Keratinocyte (primary cell): ENCODE data around the gene MAPK14. TPM values are rescaled to one million over a fixed set of nuclear protein-coding genes. Genes with fewer than 3 reads are reported as not detected.
A peak's percentile ranks its signal among the peaks of the same experiment; 100 is the strongest.

Experiments used
- DNase-seq: peaks from one replicate; pipeline ENCODE4 v3.0.0-alpha.2; 2011; ENCODE audit warnings: low read depth, missing footprints, low spot score
- FAIRE-seq: peaks from 2 replicates; lab custom pipeline; 2011; peaks lifted over from hg19 to GRCh38; lab: Jason Lieb, UNC
- H2AFZ ChIP-seq: 2 replicates; pipeline ENCODE4 v1.6.0; 2012; ENCODE audit warnings: low read length, control low read depth, inconsistent platforms; ENCODE audit not compliant: control insufficient read depth
- H3K27ac ChIP-seq: 2 replicates; pipeline ENCODE4 v1.5.1; 2011; ENCODE audit warnings: low read length; ENCODE audit not compliant: control insufficient read depth, insufficient read depth
- H3K27me3 ChIP-seq: 3 replicates; pipeline ENCODE4 v1.6.0; 2011; ENCODE audit warnings: low read length; ENCODE audit not compliant: control insufficient read depth, insufficient read depth; ENCODE audit errors: extremely low read depth
- H3K36me3 ChIP-seq, 2 experiments: 2 replicates in 1 of 2; 3 replicates in 1 of 2; pipeline ENCODE4 v1.5.1; 2011; ENCODE audit warnings: low read length in 2 of 2, mild to moderate bottlenecking in 1 of 2; ENCODE audit not compliant: control insufficient read depth in 2 of 2, insufficient read depth in 2 of 2; ENCODE audit errors: extremely low read depth in 1 of 2
- H3K4me1 ChIP-seq: 3 replicates; pipeline ENCODE4 v1.5.1; 2011; ENCODE audit warnings: low read length; ENCODE audit not compliant: control insufficient read depth, insufficient read depth; ENCODE audit errors: extremely low read depth
- H3K4me2 ChIP-seq: 3 replicates; pipeline ENCODE4 v1.6.0; 2011; ENCODE audit warnings: low read depth, low read length; ENCODE audit not compliant: control insufficient read depth, insufficient read depth; ENCODE audit errors: extremely low read depth
- H3K4me3 ChIP-seq, 3 experiments: fragments of 200-600 bp in 1 of 3; sonication (generic) in 1 of 3; 2 replicates in 2 of 3; 3 replicates in 1 of 3; pipeline ENCODE4 v1.5.1; 2011 to 2016; ENCODE audit warnings: low read length in 3 of 3, mild to moderate bottlenecking in 3 of 3, control low read depth in 2 of 3, inconsistent platforms in 1 of 3, low read depth in 1 of 3, mixed read lengths in 1 of 3, mixed run types in 1 of 3, moderate library complexity in 1 of 3; ENCODE audit not compliant: control insufficient read depth in 2 of 3, insufficient read depth in 2 of 3; ENCODE audit errors: extremely low read depth in 1 of 3
- H3K79me2 ChIP-seq: 2 replicates; pipeline ENCODE4 v1.6.0; 2012; ENCODE audit warnings: low read length; ENCODE audit not compliant: control insufficient read depth, insufficient read depth
- H3K9ac ChIP-seq: 3 replicates; pipeline ENCODE4 v1.6.0; 2011; ENCODE audit warnings: low read length; ENCODE audit not compliant: control insufficient read depth, insufficient read depth; ENCODE audit errors: extremely low read depth
- H3K9me1 ChIP-seq: 3 replicates; pipeline ENCODE4 v1.6.0; 2011; ENCODE audit warnings: low read length; ENCODE audit not compliant: control insufficient read depth, insufficient read depth; ENCODE audit errors: extremely low read depth
- H3K9me3 ChIP-seq: 2 replicates; pipeline ENCODE4 v1.5.1; 2012; ENCODE audit warnings: low read depth, low read length; ENCODE audit not compliant: control insufficient read depth
- H4K20me1 ChIP-seq: 3 replicates; pipeline ENCODE4 v1.6.0; 2011; ENCODE audit warnings: low read length; ENCODE audit not compliant: control insufficient read depth, insufficient read depth; ENCODE audit errors: extremely low read depth
- CTCF ChIP-seq, 3 experiments: IDR thresholded peaks in 1 of 3; conservative IDR thresholded peaks in 1 of 3; optimal IDR thresholded peaks in 1 of 3; 2 replicates in 2 of 3; 3 replicates in 1 of 3; pipeline versions ENCODE3 to v1.5.1; 2011; ENCODE audit warnings: low read length in 3 of 3, mild to moderate bottlenecking in 3 of 3, moderate library complexity in 2 of 3, control low read depth in 1 of 3, inconsistent platforms in 1 of 3; ENCODE audit not compliant: insufficient read depth in 2 of 3; ENCODE audit errors: extremely low read depth in 1 of 3
- EZH2 ChIP-seq: IDR thresholded peaks from one replicate; pipeline ENCODE4 v1.6.1; 2012; ENCODE audit warnings: inconsistent platforms, mild to moderate bottlenecking, low read length, moderate library complexity
- dilution Hi-C: fragments of 300-500 bp; cut with MboI; formaldehyde crosslinking; loops from one replicate; pipeline ENCODE4 v1.7.0; 2020; ENCODE audit warnings: low sequenced_read_pairs; ENCODE audit not compliant: extremely low pct_ligation_motif_present
- polyA plus RNA-seq, 5 experiments: library from polyadenylated mRNA; depleted of rRNA in 3 of 5; stranded (reverse) in 3 of 5; stranded (forward) in 1 of 5; unstranded in 1 of 5; fragments of >200 nt; gene quantifications; 1 replicate in 1 of 5; 2 replicates in 3 of 5; 3 replicates in 1 of 5; pipeline versions ENCODE4 v1.2.1 to v1.2.3, GENCODE V29; 2011 to 2012; ENCODE audit warnings: missing spikeins in 2 of 5, low read depth in 1 of 5, low replicate concordance in 1 of 5

MAPK14 gene
- polyA plus RNA-seq, 1 donor (not counting 4 experiments of a cell fraction or from before 2014, with no cell fraction given), result 52.4 TPM

GRCh38 chr6:36033935-36034334, 6.3 kb downstream of the MAPK14 start:
- no peak overlapping the region for H3K4me3 ChIP-seq
- peaks cover 98% of the 10 kb centered on the region for H3K79me2 ChIP-seq
- FAIRE-seq, result peak; percentile 52
- no peak overlapping the region for H2AFZ ChIP-seq
- no peaks in the 10 kb centered on the region for H3K27me3 ChIP-seq
- no peak overlapping the region for H3K27ac ChIP-seq
- peak overlapping the region; percentile 51 for H3K4me2 ChIP-seq
- peaks cover 0 to 2% of the 10 kb centered on the region in 2 experiments for H3K36me3 ChIP-seq
- H3K9me3 ChIP-seq, result no peaks in the 10 kb centered on the region
- no peaks in the 10 kb centered on the region for H4K20me1 ChIP-seq
- H3K9me1 ChIP-seq, result no peaks in the 10 kb centered on the region
- H3K4me1 ChIP-seq, result peaks cover 31% of the 10 kb centered on the region
- TF ChIP-seq EZH2 (no peak), CTCF (optimal IDR thresholded peaks at IDR 0.05 in 1 of 3, IDR thresholded peaks at IDR 0.05 in 1 of 3, conservative IDR thresholded peaks at IDR 0.05 in 1 of 3; ENCODE audit: extremely low read depth in 1 of 3, insufficient read depth in 2 of 3, low read length in 3 of 3) (no peak)
- no peak for DNase-seq
- dilution Hi-C loops, result no loop called here
- no peak overlapping the region for H3K9ac ChIP-seq

- dilution Hi-C loops, result no loop called here
Observed at GRCh38 chr6:36034441-36034840, 6.8 kb downstream of the MAPK14 start.

More at GRCh38 chr6:36034441-36034840, 6.8 kb downstream of the MAPK14 start:
- H3K27ac ChIP-seq, result no peak overlapping the region
- no peak for TF ChIP-seq CTCF (optimal IDR thresholded peaks at IDR 0.05 in 1 of 3, IDR thresholded peaks at IDR 0.05 in 1 of 3, conservative IDR thresholded peaks at IDR 0.05 in 1 of 3; ENCODE audit: extremely low read depth in 1 of 3, insufficient read depth in 2 of 3, low read length in 3 of 3)
- no peak for TF ChIP-seq EZH2
- FAIRE-seq (no peak), DNase-seq (no peak)
- H3K4me3 ChIP-seq, result no peak overlapping the region
- peaks cover 36% of the 10 kb centered on the region for H3K4me1 ChIP-seq
- H3K79me2 ChIP-seq, result peaks cover 98% of the 10 kb centered on the region
- no peaks in the 10 kb centered on the region for H3K9me3 ChIP-seq
- H3K36me3 ChIP-seq, result peaks cover 0 to 2% of the 10 kb centered on the region in 2 experiments
- H3K4me2 ChIP-seq, result no peak overlapping the region
- no peaks in the 10 kb centered on the region for H3K9me1 ChIP-seq
- no peaks in the 10 kb centered on the region for H3K27me3 ChIP-seq
- H4K20me1 ChIP-seq, result no peaks in the 10 kb centered on the region
- no peak overlapping the region for H2AFZ ChIP-seq
- H3K9ac ChIP-seq, result no peak overlapping the region
